IgD-negative memory B cell (primary cell): ENCODE measurements around the gene METTL25B. TPM values are rescaled to one million over a fixed set of nuclear protein-coding genes. Genes with fewer than 3 reads are reported as not detected.

ENCODE experiments used
- H3K27ac Mint-ChIP-seq, 3 donors: one replicate each; pipeline ENCODE4 v1.8.0; 2020 to 2022; ENCODE audit warnings: mild to moderate bottlenecking in 3 of 3, mixed read lengths in 3 of 3, moderate library complexity in 1 of 3
- H3K27me3 Mint-ChIP-seq: one replicate; pipeline ENCODE4 v1.8.0; 2021; ENCODE audit warnings: mixed read lengths
- H3K36me3 Mint-ChIP-seq: one replicate; pipeline ENCODE4 v1.8.0; 2020; ENCODE audit warnings: mild to moderate bottlenecking, mixed read lengths
- H3K4me1 Mint-ChIP-seq, 3 donors: one replicate each; pipeline ENCODE4 v1.8.0; 2020 to 2022; ENCODE audit warnings: mixed read lengths in 3 of 3, mild to moderate bottlenecking in 1 of 3
- H3K4me3 Mint-ChIP-seq, 4 donors: one replicate each; pipeline ENCODE4 v1.8.0; 2020 to 2022; ENCODE audit warnings: mild to moderate bottlenecking in 4 of 4, mixed read lengths in 4 of 4, moderate library complexity in 3 of 4
- H3K9me3 Mint-ChIP-seq, 3 donors: one replicate each; pipeline ENCODE4 v1.8.0; 2020 to 2021; ENCODE audit warnings: mixed read lengths in 3 of 3, mild to moderate bottlenecking in 1 of 3
- polyA plus RNA-seq: library from polyadenylated mRNA; unstranded; fragments of 300-500 nt; fragmentation: Illumina TruSeq; gene quantifications from one replicate; pipeline ENCODE4 v1.2.3, GENCODE V29; 2021

The METTL25B gene
- polyA plus RNA-seq, 1 donor from 2014 or later: 11.5 TPM

DNA sequence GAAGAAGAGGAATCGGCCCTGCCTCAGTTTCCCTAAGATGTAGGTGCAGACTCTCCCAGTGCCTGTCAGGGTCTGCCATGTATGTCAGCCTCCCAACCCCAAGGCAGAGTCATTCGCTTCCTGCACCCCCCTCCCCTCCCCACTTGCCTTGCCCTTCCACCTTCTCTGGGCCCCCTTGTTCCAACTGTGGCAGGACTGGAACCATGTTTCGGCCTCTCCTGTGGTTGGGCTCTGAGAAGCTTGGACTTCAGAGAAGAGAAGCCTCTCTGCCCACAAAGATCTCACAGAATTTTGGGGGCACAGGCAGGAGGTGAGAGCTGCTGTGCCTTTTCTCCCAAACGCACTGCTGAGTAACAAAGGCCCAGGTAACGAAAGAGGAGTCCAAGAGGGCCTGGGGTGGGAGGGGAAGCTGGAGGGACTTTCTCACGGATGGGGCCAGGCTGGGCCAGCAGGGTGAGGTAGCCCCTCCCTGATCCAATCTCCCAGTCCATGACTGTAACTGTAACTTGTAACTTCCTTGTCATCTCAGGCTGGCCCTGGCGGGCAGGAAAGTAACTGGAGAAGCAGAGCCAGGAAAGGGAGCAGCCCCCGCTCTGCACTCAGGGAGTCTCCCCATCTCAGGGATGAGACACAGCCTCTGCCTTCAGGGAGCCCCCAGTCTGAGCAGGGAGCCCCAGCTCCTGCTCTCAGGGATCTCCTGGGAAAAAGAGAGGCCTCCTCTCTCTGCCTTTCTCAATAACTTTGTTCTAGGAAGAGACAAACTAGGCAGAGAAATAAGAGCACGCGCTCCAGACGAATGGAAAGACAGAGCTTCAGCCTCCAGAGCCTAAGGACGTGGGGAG is 34.2 kb upstream of the METTL25B start:
- H3K9me3 Mint-ChIP-seq: peaks cover 0 to 2% (median 0%) of the 10 kb centered on the region in 3 donors
- H3K36me3 Mint-ChIP-seq: peaks cover 9% of the 10 kb centered on the region
- H3K27ac Mint-ChIP-seq: no peak overlapping the region
- peaks cover 58% of the 10 kb centered on the region for H3K27me3 Mint-ChIP-seq
- H3K4me3 Mint-ChIP-seq: no peak overlapping the region
- H3K4me1 Mint-ChIP-seq: peaks cover 4 to 8% (median 6%) of the 10 kb centered on the region in 3 donors

DNA sequence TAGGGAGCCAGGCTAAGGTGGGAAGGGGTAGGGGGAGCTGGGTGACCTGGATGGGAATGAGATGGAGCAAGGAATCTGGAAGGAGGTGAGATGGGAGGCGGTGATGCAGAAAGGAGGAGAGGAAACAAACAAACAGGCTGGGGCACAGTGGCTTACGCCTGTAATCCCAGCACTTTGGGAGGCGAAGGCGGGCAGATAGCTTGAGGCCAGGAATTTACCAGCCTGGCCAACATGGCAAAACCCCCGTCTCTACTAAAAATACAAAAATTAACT is 33.6 kb upstream of the METTL25B start:
- H3K27ac Mint-ChIP-seq: no peak overlapping the region
- H3K4me1 Mint-ChIP-seq: peaks cover 4% of the 10 kb centered on the region in 3 donors
- peaks cover 54% of the 10 kb centered on the region for H3K27me3 Mint-ChIP-seq
- H3K9me3 Mint-ChIP-seq: peaks cover 0 to under 1% (median 0%) of the 10 kb centered on the region in 3 donors
- no peak overlapping the region for H3K4me3 Mint-ChIP-seq
- H3K36me3 Mint-ChIP-seq: peaks cover 8% of the 10 kb centered on the region

GRCh38 chr1:156696755-156697154 is 31.5 kb upstream of the METTL25B start:
- Mint-ChIP-seq H3K9me3 (no peaks in the 10 kb centered on the region), H3K4me1 (peaks cover 3 to 4% (median 4%) of the 10 kb centered on the region in 3 donors), H3K27me3 (peaks cover 42% of the 10 kb centered on the region), H3K4me3 (no peak overlapping the region), H3K36me3 (peaks cover 8% of the 10 kb centered on the region), H3K27ac (no peak overlapping the region)

DNA sequence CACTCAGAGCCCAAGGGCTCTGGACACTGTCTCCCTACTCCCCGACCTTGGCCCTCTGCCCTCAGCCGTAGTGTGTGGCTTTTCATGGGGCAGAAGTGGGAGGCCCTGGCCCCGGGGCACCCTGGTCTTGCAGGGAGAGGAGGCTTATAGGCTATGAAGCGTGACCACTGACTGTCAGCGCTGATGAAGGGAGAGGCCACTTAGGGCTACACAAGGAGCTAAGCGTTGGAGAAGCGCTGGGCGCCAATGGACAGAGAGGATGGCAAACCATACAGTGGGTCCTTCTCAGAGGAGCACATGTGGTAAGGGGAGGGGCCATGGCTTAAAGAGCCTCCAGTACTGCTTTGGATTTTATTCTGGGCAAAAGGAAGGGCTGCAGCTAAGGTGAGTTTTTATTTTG is 30.8 kb upstream of the METTL25B start:
- peaks cover 0 to 2% (median 1%) of the 10 kb centered on the region in 3 donors for H3K4me1 Mint-ChIP-seq
- no peak overlapping the region for H3K27ac Mint-ChIP-seq
- H3K36me3 Mint-ChIP-seq: peaks cover 8% of the 10 kb centered on the region
- peaks cover 41% of the 10 kb centered on the region for H3K27me3 Mint-ChIP-seq
- no peaks in the 10 kb centered on the region for H3K9me3 Mint-ChIP-seq
- H3K4me3 Mint-ChIP-seq: no peak overlapping the region

GRCh38 chr1:156698995-156699394 is 29.3 kb upstream of the METTL25B start:
- no peaks in the 10 kb centered on the region for H3K9me3 Mint-ChIP-seq
- H3K4me3 Mint-ChIP-seq: no peak overlapping the region
- H3K27me3 Mint-ChIP-seq: peaks cover 42% of the 10 kb centered on the region
- peaks cover 6% of the 10 kb centered on the region for H3K36me3 Mint-ChIP-seq
- no peak overlapping the region for H3K27ac Mint-ChIP-seq
- H3K4me1 Mint-ChIP-seq: peaks cover 0 to 1% (median under 1%) of the 10 kb centered on the region in 3 donors

- no peaks in the 10 kb centered on the region for H3K9me3 Mint-ChIP-seq
- H3K27me3 Mint-ChIP-seq: peaks cover 48% of the 10 kb centered on the region
- H3K4me1 Mint-ChIP-seq: peaks cover 0 to 10% (median 6%) of the 10 kb centered on the region in 3 donors
- no peak overlapping the region for H3K27ac Mint-ChIP-seq
- H3K4me3 Mint-ChIP-seq: no peak overlapping the region
- peaks cover 6% of the 10 kb centered on the region for H3K36me3 Mint-ChIP-seq
Observed at GRCh38 chr1:156700736-156701531, 27.3 kb upstream of the METTL25B start.

DNA sequence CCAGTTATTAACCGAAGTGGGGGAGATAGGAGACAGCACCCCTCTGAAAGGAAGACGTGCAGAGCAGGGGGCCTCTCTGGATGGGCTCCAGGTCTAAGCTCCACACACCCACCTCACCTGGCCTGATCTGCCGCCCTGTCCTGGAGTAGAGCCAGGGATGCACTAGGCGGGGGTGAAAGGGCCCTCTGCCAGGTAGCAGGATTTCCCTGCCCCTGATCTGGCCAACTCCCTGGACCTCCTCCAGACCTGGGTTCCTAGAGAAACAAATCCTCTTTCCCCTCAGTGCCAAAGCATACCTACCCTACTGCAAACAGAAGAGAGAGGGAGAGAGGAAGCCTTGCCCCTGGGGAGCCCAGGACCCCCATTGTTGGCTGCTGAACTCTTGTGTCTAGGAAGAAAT is 24.9 kb upstream of the METTL25B start:
- H3K27ac Mint-ChIP-seq: no peak overlapping the region
- H3K9me3 Mint-ChIP-seq: no peaks in the 10 kb centered on the region
- no peak overlapping the region for H3K4me3 Mint-ChIP-seq

DNA sequence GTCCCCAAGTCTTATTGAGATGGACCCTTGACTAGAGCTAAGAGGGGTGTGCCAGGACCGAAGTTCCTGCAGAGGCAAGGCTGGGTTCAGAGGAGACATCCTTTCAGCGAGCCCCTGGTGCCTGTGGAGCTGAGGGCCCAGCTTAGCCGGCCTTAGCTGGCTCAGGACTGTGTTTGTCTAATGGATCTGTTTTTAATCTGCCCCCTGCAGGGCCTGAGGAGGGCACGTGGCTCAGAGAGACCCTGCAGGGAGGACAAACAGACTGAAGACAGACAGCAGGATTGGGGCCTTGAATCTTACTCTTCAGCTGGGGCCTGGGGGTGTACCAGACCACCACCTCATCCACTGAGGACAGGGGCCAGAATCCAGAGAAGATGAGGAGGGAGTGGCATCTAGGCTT is 24.5 kb upstream of the METTL25B start:
- H3K9me3 Mint-ChIP-seq: no peaks in the 10 kb centered on the region
- peaks cover 33% of the 10 kb centered on the region for H3K27me3 Mint-ChIP-seq
- H3K27ac Mint-ChIP-seq: no peak overlapping the region
- H3K36me3 Mint-ChIP-seq: peaks cover 2% of the 10 kb centered on the region
- H3K4me3 Mint-ChIP-seq: peak overlapping the region in 2 of 4 donors; percentile 44 to 82
- peaks cover 0 to 12% (median 4%) of the 10 kb centered on the region in 3 donors for H3K4me1 Mint-ChIP-seq

More for the DNA sequence above, 24.9 kb upstream of the METTL25B start:
- Mint-ChIP-seq H3K36me3 (peaks cover 2% of the 10 kb centered on the region), H3K4me1 (peaks cover 0 to 12% (median 4%) of the 10 kb centered on the region in 3 donors), H3K27me3 (peaks cover 33% of the 10 kb centered on the region)

GRCh38 chr1:156704166-156704711 is 24.0 kb upstream of the METTL25B start:
- Mint-ChIP-seq H3K9me3 (no peaks in the 10 kb centered on the region), H3K4me1 (peaks cover 0 to 12% (median 4%) of the 10 kb centered on the region in 3 donors), H3K27ac (no peak overlapping the region), H3K4me3 (peak overlapping the region; percentile 13 to 82 (median 58)), H3K36me3 (no peaks in the 10 kb centered on the region), H3K27me3 (peaks cover 33% of the 10 kb centered on the region)

- Mint-ChIP-seq H3K27me3 (peaks cover 32% of the 10 kb centered on the region), H3K4me3 (peak overlapping the region; percentile 44 to 92 (median 74)), H3K36me3 (no peaks in the 10 kb centered on the region), H3K27ac (no peak overlapping the region), H3K4me1 (peaks cover 0 to 12% (median 4%) of the 10 kb centered on the region in 3 donors), H3K9me3 (no peaks in the 10 kb centered on the region)
Observed at GRCh38 chr1:156704930-156705320, 23.3 kb upstream of the METTL25B start.

- H3K9me3 Mint-ChIP-seq: no peaks in the 10 kb centered on the region
- H3K36me3 Mint-ChIP-seq: no peaks in the 10 kb centered on the region
- H3K4me1 Mint-ChIP-seq: peaks cover 0 to 12% (median 4%) of the 10 kb centered on the region in 3 donors
- H3K27ac Mint-ChIP-seq: peak within 1 kb of the TSS in 1 of 3 donors; percentile 29
- H3K4me3 Mint-ChIP-seq: peak within 1 kb of the TSS; percentile 79 to 92 (median 88)
- peaks cover 32% of the 10 kb centered on the region for H3K27me3 Mint-ChIP-seq
Observed at GRCh38 chr1:156705321-156705917, 22.9 kb upstream of the METTL25B start, which contains the start of gene CRABP2. Gene CRABP2 (minus strand): TSS chr1:156705583. CDS start chr1:156705446, 137 bp downstream.

DNA sequence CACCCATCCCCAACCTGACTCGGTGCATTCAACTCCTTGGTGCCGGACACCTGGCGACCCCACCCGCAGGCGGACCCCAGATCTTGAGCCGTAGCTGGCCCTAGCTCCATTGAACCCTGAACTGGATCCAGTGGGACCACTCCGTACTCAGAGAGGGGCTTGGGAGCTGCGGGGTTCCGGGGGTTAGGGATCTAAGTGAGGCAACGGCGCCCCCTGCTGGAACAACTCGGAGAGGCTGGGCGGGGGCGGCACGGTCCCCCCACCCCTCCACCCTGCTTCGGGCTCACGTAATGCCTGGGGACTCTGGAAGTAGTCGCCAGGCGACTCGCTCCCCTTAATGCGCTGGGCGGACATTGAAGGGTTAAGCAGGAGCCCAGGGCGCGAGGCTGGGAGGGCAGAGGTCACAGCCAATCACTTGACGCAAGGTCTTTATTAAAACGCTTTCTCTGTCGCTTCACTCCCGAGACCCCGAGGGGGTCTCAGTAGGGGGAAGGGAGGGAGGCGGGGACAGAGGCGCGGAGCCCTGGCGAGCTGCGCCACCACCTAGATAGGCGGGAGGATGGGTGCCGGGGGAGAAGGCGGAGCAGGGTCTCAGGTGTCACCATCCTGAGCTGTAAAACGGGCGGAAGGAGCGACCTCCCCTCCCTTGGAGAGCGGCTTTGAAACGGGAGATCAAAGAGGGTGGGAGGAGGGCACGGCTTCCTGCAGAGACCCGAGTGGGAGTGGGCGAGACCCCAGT is 22.2 kb upstream of the METTL25B start:
- no peaks in the 10 kb centered on the region for H3K9me3 Mint-ChIP-seq
- H3K36me3 Mint-ChIP-seq: no peaks in the 10 kb centered on the region
- H3K27me3 Mint-ChIP-seq: peaks cover 32% of the 10 kb centered on the region
- H3K4me3 Mint-ChIP-seq: peak overlapping the region; percentile 79 to 92 (median 88)
- peaks cover 0 to 12% (median 4%) of the 10 kb centered on the region in 3 donors for H3K4me1 Mint-ChIP-seq
- H3K27ac Mint-ChIP-seq: peak overlapping the region in 1 of 3 donors; percentile 29

GRCh38 chr1:156706657-156707416 is 21.4 kb upstream of the METTL25B start:
- peaks cover 0 to 12% (median 4%) of the 10 kb centered on the region in 3 donors for H3K4me1 Mint-ChIP-seq
- H3K9me3 Mint-ChIP-seq: no peaks in the 10 kb centered on the region
- H3K27me3 Mint-ChIP-seq: peaks cover 28% of the 10 kb centered on the region
- H3K36me3 Mint-ChIP-seq: no peaks in the 10 kb centered on the region
- H3K4me3 Mint-ChIP-seq: peak overlapping the region; percentile 79 to 92 (median 88)
- H3K27ac Mint-ChIP-seq: no peak overlapping the region
